ENCODE data around the gene FMC1.

Gene FMC1

DNA sequence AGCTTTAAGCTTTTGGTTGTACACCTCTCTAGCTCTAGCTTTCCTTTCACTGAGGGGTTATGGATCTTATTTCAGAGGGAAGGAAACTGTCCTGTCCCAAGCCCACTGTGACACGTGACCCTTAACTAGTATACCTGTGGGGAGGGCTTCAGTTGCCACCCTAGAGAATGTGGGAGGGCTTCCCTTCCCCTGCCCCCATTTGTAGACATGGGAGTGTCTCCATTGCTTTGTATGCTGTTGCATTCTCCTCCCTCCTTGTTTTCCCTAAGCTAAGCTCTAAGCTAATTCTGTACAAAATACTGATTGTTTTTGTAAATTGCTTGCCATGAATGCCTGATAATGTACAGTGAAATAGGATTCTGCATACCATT, 29.8 kb downstream of the FMC1 start:
- DNase-seq (ENCODE audit: low read depth in 4 of 4, low spot score in 1 of 4): no peak

- no peak for DNase-seq (ENCODE audit: low read depth in 4 of 4, low spot score in 1 of 4)
These were observed 33.1 kb downstream of the FMC1 start for GRCh38 chr7:139374246-139374645.

- no peak for DNase-seq (ENCODE audit: low read depth in 4 of 4, low spot score in 1 of 4)
These were observed 41.3 kb downstream of the FMC1 start for GRCh38 chr7:139382439-139382838.

GRCh38 chr7:139384611-139385010, 43.5 kb downstream of the FMC1 start:
- no peak for DNase-seq (ENCODE audit: low read depth in 4 of 4, low spot score in 1 of 4)

GRCh38 chr7:139387594-139387993, 46.5 kb downstream of the FMC1 start:
- no peak for DNase-seq (ENCODE audit: low read depth in 4 of 4, low spot score in 1 of 4)

GRCh38 chr7:139389091-139389490, 48.0 kb downstream of the FMC1 start:
- no peak for DNase-seq (ENCODE audit: low read depth in 4 of 4, low spot score in 1 of 4)

DNA sequence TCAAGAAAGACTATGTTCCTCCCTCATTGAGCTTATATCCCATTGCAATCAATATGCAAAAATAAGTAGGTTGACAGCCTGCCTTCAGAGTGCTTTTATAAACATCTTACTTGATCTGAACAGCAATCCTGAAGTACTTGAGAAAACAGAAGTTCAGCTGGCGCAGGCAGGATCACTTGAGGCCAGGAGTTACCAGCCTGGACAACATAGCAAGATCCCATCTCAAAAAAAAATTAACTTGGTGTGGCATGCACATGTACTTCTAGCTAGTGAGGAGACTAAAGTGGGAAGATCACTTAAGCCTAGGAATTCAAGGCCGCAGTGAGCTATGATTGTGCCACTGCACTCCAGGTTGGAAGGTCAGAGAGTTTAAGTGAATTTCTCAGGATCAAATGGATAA, 48.6 kb downstream of the FMC1 start:
- DNase-seq (ENCODE audit: low read depth in 4 of 4, low spot score in 1 of 4): no peak

- no peak for DNase-seq (ENCODE audit: low read depth in 4 of 4, low spot score in 1 of 4)
These were observed 52.6 kb downstream of the FMC1 start for GRCh38 chr7:139393621-139394211.

GRCh38 chr7:139394540-139394939, 53.4 kb downstream of the FMC1 start:
- DNase-seq (ENCODE audit: low read depth in 4 of 4, low spot score in 1 of 4): no peak

All from stimulated activated CD4-positive, alpha-beta T cell treated with anti-CD3 and anti-CD28 coated beads, Interleukin-1b, Interleukin-23, amount 100 ng/mL, for 24 hours (primary cell).